ENCODE results near the gene MEOX2.

Gene MEOX2

GRCh38 chr7:15610503-15610902 lies 76.0 kb downstream of the MEOX2 start:
- Histone ChIP-seq H3K79me2 (ENCODE audit: low read length) (no peaks in the 10 kb centered on the region), H3K36me3 (replicated peaks; ENCODE audit: low read depth, low read length) (no peaks in the 10 kb centered on the region), H3K4me2 (ENCODE audit: low read length) (no peak overlapping the region), H2AFZ (ENCODE audit: low read depth, low read length) (no peak overlapping the region), H3K27me3 (ENCODE audit: low read depth, low read length) (no peaks in the 10 kb centered on the region), H3K4me3 (ENCODE audit: low read length) (no peak overlapping the region), H3K9me3 (ENCODE audit: insufficient read depth, low read length) (no peaks in the 10 kb centered on the region), H3K27ac (ENCODE audit: low read length) (no peak overlapping the region), H3K9ac (ENCODE audit: low read length) (no peak overlapping the region), H3K4me1 (ENCODE audit: low read length) (no peaks in the 10 kb centered on the region), H4K20me1 (ENCODE audit: insufficient read depth, low read length) (no peaks in the 10 kb centered on the region)
- TF ChIP-seq EZH2phosphoT487 (IDR thresholded peaks at IDR 0.05; ENCODE audit: low read depth): no peak
- TF ChIP-seq, protein P1, sequence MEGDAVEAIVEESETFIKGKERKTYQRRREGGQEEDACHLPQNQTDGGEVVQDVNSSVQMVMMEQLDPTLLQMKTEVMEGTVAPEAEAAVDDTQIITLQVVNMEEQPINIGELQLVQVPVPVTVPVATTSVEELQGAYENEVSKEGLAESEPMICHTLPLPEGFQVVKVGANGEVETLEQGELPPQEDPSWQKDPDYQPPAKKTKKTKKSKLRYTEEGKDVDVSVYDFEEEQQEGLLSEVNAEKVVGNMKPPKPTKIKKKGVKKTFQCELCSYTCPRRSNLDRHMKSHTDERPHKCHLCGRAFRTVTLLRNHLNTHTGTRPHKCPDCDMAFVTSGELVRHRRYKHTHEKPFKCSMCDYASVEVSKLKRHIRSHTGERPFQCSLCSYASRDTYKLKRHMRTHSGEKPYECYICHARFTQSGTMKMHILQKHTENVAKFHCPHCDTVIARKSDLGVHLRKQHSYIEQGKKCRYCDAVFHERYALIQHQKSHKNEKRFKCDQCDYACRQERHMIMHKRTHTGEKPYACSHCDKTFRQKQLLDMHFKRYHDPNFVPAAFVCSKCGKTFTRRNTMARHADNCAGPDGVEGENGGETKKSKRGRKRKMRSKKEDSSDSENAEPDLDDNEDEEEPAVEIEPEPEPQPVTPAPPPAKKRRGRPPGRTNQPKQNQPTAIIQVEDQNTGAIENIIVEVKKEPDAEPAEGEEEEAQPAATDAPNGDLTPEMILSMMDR (IDR thresholded peaks at IDR 0.05; ENCODE audit: low read depth, low read length): no peak

GRCh38 chr7:15609287-15609686 lies 77.2 kb downstream of the MEOX2 start:
- Histone ChIP-seq H2AFZ (ENCODE audit: low read depth, low read length) (no peak overlapping the region), H3K36me3 (replicated peaks; ENCODE audit: low read depth, low read length) (no peaks in the 10 kb centered on the region), H4K20me1 (ENCODE audit: insufficient read depth, low read length) (no peaks in the 10 kb centered on the region), H3K4me1 (ENCODE audit: low read length) (no peaks in the 10 kb centered on the region), H3K9ac (ENCODE audit: low read length) (no peak overlapping the region), H3K27me3 (ENCODE audit: low read depth, low read length) (no peaks in the 10 kb centered on the region), H3K4me3 (ENCODE audit: low read length) (no peak overlapping the region), H3K79me2 (ENCODE audit: low read length) (no peaks in the 10 kb centered on the region), H3K9me3 (ENCODE audit: insufficient read depth, low read length) (no peaks in the 10 kb centered on the region), H3K4me2 (ENCODE audit: low read length) (no peak overlapping the region), H3K27ac (ENCODE audit: low read length) (no peak overlapping the region)
- TF ChIP-seq, protein P1 (IDR thresholded peaks at IDR 0.05; ENCODE audit: low read depth, low read length): no peak
- no peak for TF ChIP-seq EZH2phosphoT487 (IDR thresholded peaks at IDR 0.05; ENCODE audit: low read depth)

- H3K9me3 ChIP-seq (ENCODE audit: insufficient read depth, low read length): no peaks in the 10 kb centered on the region
- TF ChIP-seq, protein P1 (IDR thresholded peaks at IDR 0.05; ENCODE audit: low read depth, low read length): no peak
- TF ChIP-seq EZH2phosphoT487 (IDR thresholded peaks at IDR 0.05; ENCODE audit: low read depth): no peak
- H3K79me2 ChIP-seq (ENCODE audit: low read length): no peaks in the 10 kb centered on the region
- H3K36me3 ChIP-seq (replicated peaks; ENCODE audit: low read depth, low read length): no peaks in the 10 kb centered on the region
- H3K27ac ChIP-seq (ENCODE audit: low read length): no peak overlapping the region
- no peaks in the 10 kb centered on the region for H4K20me1 ChIP-seq (ENCODE audit: insufficient read depth, low read length)
- no peak overlapping the region for H3K4me2 ChIP-seq (ENCODE audit: low read length)
- no peaks in the 10 kb centered on the region for H3K4me1 ChIP-seq (ENCODE audit: low read length)
- H2AFZ ChIP-seq (ENCODE audit: low read depth, low read length): no peak overlapping the region
- no peak overlapping the region for H3K9ac ChIP-seq (ENCODE audit: low read length)
- H3K4me3 ChIP-seq (ENCODE audit: low read length): no peak overlapping the region
- no peaks in the 10 kb centered on the region for H3K27me3 ChIP-seq (ENCODE audit: low read depth, low read length)
Observed at GRCh38 chr7:15607529-15608210, 78.8 kb downstream of the MEOX2 start.

GRCh38 chr7:15606561-15606960 lies 79.9 kb downstream of the MEOX2 start:
- Histone ChIP-seq H2AFZ (ENCODE audit: low read depth, low read length) (no peak overlapping the region), H4K20me1 (ENCODE audit: insufficient read depth, low read length) (no peaks in the 10 kb centered on the region), H3K4me1 (ENCODE audit: low read length) (no peaks in the 10 kb centered on the region), H3K4me3 (ENCODE audit: low read length) (no peak overlapping the region), H3K27me3 (ENCODE audit: low read depth, low read length) (no peaks in the 10 kb centered on the region), H3K9ac (ENCODE audit: low read length) (no peak overlapping the region), H3K36me3 (replicated peaks; ENCODE audit: low read depth, low read length) (no peaks in the 10 kb centered on the region), H3K4me2 (ENCODE audit: low read length) (no peak overlapping the region), H3K9me3 (ENCODE audit: insufficient read depth, low read length) (no peaks in the 10 kb centered on the region), H3K27ac (ENCODE audit: low read length) (no peak overlapping the region), H3K79me2 (ENCODE audit: low read length) (no peaks in the 10 kb centered on the region)
- TF ChIP-seq EZH2phosphoT487 (IDR thresholded peaks at IDR 0.05; ENCODE audit: low read depth): no peak
- TF ChIP-seq, protein P1 (IDR thresholded peaks at IDR 0.05; ENCODE audit: low read depth, low read length): no peak
